ENCODE results near the gene KIN. TPM values are rescaled to one million over a fixed set of nuclear protein-coding genes. Genes with fewer than 3 reads are reported as not detected.

Gene KIN
- 6.4 and 15.3 TPM in 2 replicates for total RNA-seq

GRCh38 chr10:7787857-7788638, at the start of gene KIN, which contains the start of gene ATP5F1C:
Gene KIN (minus strand): TSS chr10:7787993. CDS start chr10:7787933, 60 bp downstream.
Gene ATP5F1C (plus strand): TSS chr10:7788177. CDS start chr10:7788208, 31 bp downstream.

DNA sequence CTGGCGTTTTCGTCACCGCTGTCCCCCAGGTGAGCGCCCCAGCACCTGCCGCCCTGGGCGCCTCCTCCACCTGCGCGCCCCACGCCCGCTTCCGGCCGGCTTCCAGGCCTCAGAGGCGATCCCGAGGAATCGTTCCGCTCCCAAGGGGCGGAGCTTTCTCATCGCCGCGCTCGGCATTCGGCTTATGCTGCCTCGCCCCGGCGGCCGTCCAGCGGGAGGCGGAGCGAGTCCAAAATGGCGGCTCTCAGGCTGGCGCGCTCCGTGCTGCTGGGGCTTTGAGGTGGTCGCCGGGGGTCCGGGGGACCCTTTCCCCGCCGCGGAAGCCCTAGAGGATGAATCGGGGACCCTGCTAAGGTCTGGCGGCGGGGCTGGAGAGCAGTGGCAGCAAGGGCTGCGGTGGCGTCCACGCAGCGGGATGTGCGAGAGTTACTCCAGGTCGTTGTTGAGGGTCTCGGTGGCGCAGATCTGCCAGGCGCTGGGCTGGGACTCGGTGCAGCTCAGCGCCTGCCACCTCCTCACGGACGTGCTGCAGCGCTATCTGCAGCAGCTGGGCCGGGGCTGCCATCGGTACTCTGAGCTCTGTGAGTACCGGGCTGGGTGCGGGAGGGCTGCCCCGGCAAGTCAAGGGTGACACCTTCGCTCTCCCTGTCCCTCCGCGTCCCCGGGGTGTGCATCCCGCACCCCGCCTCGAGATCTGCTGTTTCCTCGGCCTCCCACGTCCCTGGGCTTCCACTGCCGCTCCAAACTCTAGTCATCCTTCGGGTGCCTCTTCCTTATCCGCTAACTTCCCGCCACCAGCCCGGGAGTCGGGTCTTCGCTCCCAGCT, 30.7 kb upstream of the KIN start, which contains the start of gene TAF3:
TAF3 (plus strand) TSS at position 211 of the 826 bp plus-strand sequence; CDS start at position 416, 205 bp downstream.

DNA sequence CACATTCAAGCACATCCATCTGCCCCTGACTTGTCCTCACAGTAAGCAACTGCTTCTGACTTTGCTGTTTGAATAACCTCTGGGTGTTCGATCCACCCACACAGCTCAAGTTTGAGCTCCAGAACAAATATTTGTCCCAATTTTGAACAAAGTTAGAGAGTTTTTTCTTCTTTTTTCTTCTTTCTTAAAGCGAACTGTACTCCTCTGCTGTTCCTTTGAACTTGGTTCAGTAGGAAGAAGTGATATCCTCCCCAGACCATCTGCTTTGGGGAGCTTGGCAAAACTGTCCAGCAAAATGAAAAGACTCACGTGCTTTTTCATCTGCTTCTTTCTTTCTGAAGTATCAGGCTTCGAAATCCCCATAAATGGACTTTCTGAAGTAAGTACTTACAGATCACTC, 84.7 kb downstream of the KIN start, which contains the start of gene ITIH2:
ITIH2 (plus strand) TSS at position 177 of the 400 bp plus-strand sequence; CDS start at position 296, 119 bp downstream.

Other genes with a start within 250 kb of the KIN start
- gene ITIH5, start 121.0 kb downstream of the KIN start, total RNA-seq, result 0.19 and 0.24 TPM in 2 replicates
- 0.05 and 0.12 TPM in 2 replicates for gene ITIH2, start 84.7 kb downstream of the KIN start, total RNA-seq
- gene ATP5F1C, start 184 bp upstream of the KIN start, total RNA-seq, result 176 and 189 TPM in 2 replicates
- 3.6 and 4.0 TPM in 2 replicates for gene TAF3, start 30.5 kb upstream of the KIN start, total RNA-seq